Loucy (cell line): ENCODE measurements around the gene ZAR1.

ENCODE experiments used
- H2AFZ ChIP-seq: fragments of 200-600 bp; sonication (generic); 2 replicates; pipeline ENCODE4 v1.6.0; 2016; ENCODE audit warnings: antibody characterized with exemption, mild to moderate bottlenecking, low read length, moderate library complexity
- H3F3A ChIP-seq: fragments of 200-600 bp; 2 replicates; pipeline ENCODE4 v1.6.0; 2016; ENCODE audit warnings: antibody characterized with exemption, low read depth, mild to moderate bottlenecking
- H3K27me3 ChIP-seq: fragments of 200-600 bp; sonication (generic); 2 replicates; pipeline ENCODE4 v1.6.1; 2014; ENCODE audit warnings: low read length, mild to moderate bottlenecking; ENCODE audit not compliant: insufficient read depth, poor library complexity, severe bottlenecking
- H3K36me3 ChIP-seq: fragments of 200-600 bp; sonication (generic); 2 replicates; pipeline ENCODE4 v1.6.1; 2016; ENCODE audit warnings: low read length; ENCODE audit not compliant: insufficient read depth
- H3K4me1 ChIP-seq: fragments of 200-600 bp; sonication (generic); 2 replicates; pipeline ENCODE4 v1.5.1; 2014; ENCODE audit warnings: low read length, mild to moderate bottlenecking; ENCODE audit not compliant: insufficient read depth, poor library complexity, severe bottlenecking
- H3K4me2 ChIP-seq: fragments of 200-600 bp; sonication (generic); 2 replicates; pipeline ENCODE4 v1.6.0; 2014; ENCODE audit warnings: antibody characterized with exemption, low read length, low read depth, mild to moderate bottlenecking; ENCODE audit not compliant: poor library complexity, severe bottlenecking
- H3K4me3 ChIP-seq: fragments of 200-600 bp; sonication (generic); 2 replicates; pipeline ENCODE4 v1.5.1; 2014; ENCODE audit warnings: low read length, mild to moderate bottlenecking, mixed read lengths; ENCODE audit not compliant: poor library complexity, severe bottlenecking
- H3K79me2 ChIP-seq: fragments of 200-600 bp; sonication (generic); 2 replicates; pipeline ENCODE4 v1.6.1; 2014; ENCODE audit warnings: low read length; ENCODE audit not compliant: insufficient read depth
- H3K9ac ChIP-seq: fragments of 200-600 bp; sonication (generic); 2 replicates; pipeline ENCODE4 v1.6.0; 2014; ENCODE audit warnings: mild to moderate bottlenecking, low read depth, low read length, moderate library complexity; ENCODE audit not compliant: poor library complexity, severe bottlenecking
- H3K9me2 ChIP-seq: fragments of 200-600 bp; sonication (generic); replicated peaks from 2 replicates; pipeline ENCODE4 v1.6.1; 2016; ENCODE audit warnings: low read depth, low read length, mixed read lengths
- H3K9me3 ChIP-seq: fragments of 200-600 bp; sonication (generic); 2 replicates; pipeline ENCODE4 v1.6.1; 2014; ENCODE audit warnings: mild to moderate bottlenecking, antibody characterized with exemption, low read length, low read depth; ENCODE audit not compliant: insufficient read depth
- H4K20me1 ChIP-seq: fragments of 200-600 bp; sonication (generic); 2 replicates; pipeline ENCODE4 v1.6.0; 2014; ENCODE audit warnings: antibody characterized with exemption, low read length, mild to moderate bottlenecking; ENCODE audit not compliant: insufficient read depth, poor library complexity, severe bottlenecking
- CTCF ChIP-seq: fragments of 200-600 bp; sonication (generic); conservative IDR thresholded peaks from 2 replicates; pipeline ENCODE4 v1.5.1; 2014; ENCODE audit warnings: mild to moderate bottlenecking, antibody characterized with exemption, low read length
- EZH2phosphoT487 ChIP-seq: fragments of 200-600 bp; IDR thresholded peaks from 2 replicates; pipeline ENCODE4 v1.6.1; 2018; ENCODE audit warnings: antibody characterized with exemption, mild to moderate bottlenecking, moderate library complexity, borderline replicate concordance

ZAR1 gene

GRCh38 chr4:48461000-48461399 lies 29.1 kb upstream of the ZAR1 start:
- no peaks in the 10 kb centered on the region for H3K27me3 ChIP-seq
- no peak overlapping the region for H3K9ac ChIP-seq
- no peak overlapping the region for H3K4me3 ChIP-seq
- H3K36me3 ChIP-seq: no peaks in the 10 kb centered on the region
- no peak overlapping the region for H3K4me2 ChIP-seq
- H2AFZ ChIP-seq: no peak overlapping the region
- no peaks in the 10 kb centered on the region for H3F3A ChIP-seq
- no peaks in the 10 kb centered on the region for H3K9me3 ChIP-seq
- H4K20me1 ChIP-seq: no peaks in the 10 kb centered on the region
- H3K4me1 ChIP-seq: no peaks in the 10 kb centered on the region
- no peaks in the 10 kb centered on the region for H3K79me2 ChIP-seq
- no peaks in the 10 kb centered on the region for H3K9me2 ChIP-seq
- TF ChIP-seq EZH2phosphoT487: no peak
- no peak for TF ChIP-seq CTCF

GRCh38 chr4:48462363-48462762 lies 27.7 kb upstream of the ZAR1 start:
- no peaks in the 10 kb centered on the region for H3K79me2 ChIP-seq
- H3K27me3 ChIP-seq: no peaks in the 10 kb centered on the region
- H3K4me3 ChIP-seq: no peak overlapping the region
- no peak for TF ChIP-seq CTCF
- no peak for TF ChIP-seq EZH2phosphoT487
- H3K36me3 ChIP-seq: no peaks in the 10 kb centered on the region
- no peaks in the 10 kb centered on the region for H3K9me3 ChIP-seq
- H3K9me2 ChIP-seq: no peaks in the 10 kb centered on the region
- no peaks in the 10 kb centered on the region for H3K4me1 ChIP-seq
- no peak overlapping the region for H2AFZ ChIP-seq
- H3K4me2 ChIP-seq: no peak overlapping the region
- no peaks in the 10 kb centered on the region for H3F3A ChIP-seq
- H4K20me1 ChIP-seq: no peaks in the 10 kb centered on the region
- H3K9ac ChIP-seq: no peak overlapping the region

GRCh38 chr4:48467442-48467841 lies 22.6 kb upstream of the ZAR1 start:
- Histone ChIP-seq H2AFZ (no peak overlapping the region), H3K9ac (no peak overlapping the region), H3K27me3 (no peaks in the 10 kb centered on the region), H3K36me3 (no peaks in the 10 kb centered on the region), H3F3A (no peaks in the 10 kb centered on the region), H4K20me1 (no peaks in the 10 kb centered on the region), H3K9me3 (no peaks in the 10 kb centered on the region), H3K9me2 (no peaks in the 10 kb centered on the region), H3K4me2 (no peak overlapping the region), H3K4me1 (no peaks in the 10 kb centered on the region), H3K79me2 (no peaks in the 10 kb centered on the region), H3K4me3 (no peak overlapping the region)
- TF ChIP-seq CTCF: no peak
- TF ChIP-seq EZH2phosphoT487: no peak
